GM10847 (cell line): ENCODE data around the gene IRF7.

ENCODE experiments used
- POLR2A ChIP-seq: IDR thresholded peaks from 2 replicates; pipeline ENCODE4 v1.6.1; 2011; ENCODE audit not compliant: insufficient read length; ENCODE audit errors: extremely low read depth

The IRF7 gene

GRCh38 chr11:627308-627576, 11.5 kb upstream of the IRF7 start:
- TF ChIP-seq POLR2A: no peak

GRCh38 chr11:626475-627307, 10.9 kb upstream of the IRF7 start, which contains the start of gene SCT:
TSS of gene SCT (minus strand) at chr11:627181. CDS start at chr11:627143, 38 bp downstream.
- TF ChIP-seq POLR2A: no peak

GRCh38 chr11:625636-626268, 10.0 kb upstream of the IRF7 start:
- no peak for TF ChIP-seq POLR2A

- no peak for TF ChIP-seq POLR2A
Measured at GRCh38 chr11:624705-625635, 9.2 kb upstream of the IRF7 start, which contains the start of gene CDHR5. TSS of gene CDHR5 (minus strand) at chr11:624955. CDS start at chr11:624902, 53 bp downstream.

- no peak for TF ChIP-seq POLR2A
Measured at GRCh38 chr11:623999-624704, 8.4 kb upstream of the IRF7 start.

- TF ChIP-seq POLR2A: no peak
Measured at GRCh38 chr11:623349-623869, 7.7 kb upstream of the IRF7 start.

- TF ChIP-seq POLR2A: no peak
Measured at GRCh38 chr11:621838-622237, 6.1 kb upstream of the IRF7 start.

GRCh38 chr11:620935-621814, 5.4 kb upstream of the IRF7 start:
- TF ChIP-seq POLR2A: no peak

GRCh38 chr11:620201-620600, 4.5 kb upstream of the IRF7 start:
- TF ChIP-seq POLR2A: no peak

GRCh38 chr11:619628-620050, 3.9 kb upstream of the IRF7 start:
- no peak for TF ChIP-seq POLR2A

- TF ChIP-seq POLR2A: no peak
Measured at GRCh38 chr11:618856-619627, 3.3 kb upstream of the IRF7 start.

- no peak for TF ChIP-seq POLR2A
Measured at GRCh38 chr11:617912-618682, 2.3 kb upstream of the IRF7 start.
